Measurements from ENCODE around the gene FRAS1.

GRCh38 chr4:78323439-78323838 lies 266.3 kb downstream of the FRAS1 start:
- TF ChIP-seq CTCF (IDR thresholded peaks at IDR 0.05; ENCODE audit: insufficient read depth, low read depth, low read length), result no peak
- no peak for TF ChIP-seq EZH2 (IDR thresholded peaks at IDR 0.05; ENCODE audit: insufficient read depth, low read length)
